ENCODE results near the gene COPE.

- no peak for TF ChIP-seq CTCF (IDR thresholded peaks at IDR 0.05)
- TF ChIP-seq POLR2A (IDR thresholded peaks at IDR 0.05) = no peak
Observed at GRCh38 chr19:18879579-18880373, 39.4 kb downstream of the COPE start.
